MV-4-11 (cell line): ENCODE results near the gene PTPN4.
"Not testable (repeated sequence)": the region's sequence is repeated elsewhere in the genome, so short reads cannot be mapped to it uniquely, and the experiment has no call there.

Experiments
- DNase-seq: peaks from one replicate; lab custom pipeline; 2025; lab: John Stamatoyannopoulos, UW

Gene PTPN4

DNA sequence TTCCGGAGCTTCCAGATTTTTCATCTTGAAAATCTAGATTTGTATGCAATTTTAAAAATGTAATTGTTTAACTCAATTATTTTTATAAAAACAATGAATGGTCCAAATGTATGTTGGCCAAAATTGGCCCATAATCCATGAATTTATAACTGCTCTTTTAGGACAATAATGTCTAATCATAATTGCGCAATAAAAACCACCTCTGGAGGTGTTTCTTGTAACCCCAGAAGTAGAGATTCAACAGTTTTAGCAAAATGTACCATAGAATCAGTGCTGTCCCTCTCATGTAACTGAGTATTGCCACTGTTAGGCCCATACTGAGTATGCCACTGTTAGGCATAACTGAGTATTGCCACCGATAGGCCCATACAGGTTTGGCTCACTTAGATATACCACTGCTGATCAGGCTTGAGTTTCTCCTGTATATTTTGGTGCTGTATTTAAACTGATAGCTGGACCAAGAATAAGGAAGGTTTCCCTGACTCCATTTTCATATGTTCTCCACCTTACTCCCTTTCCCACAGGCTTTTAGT, 182.3 kb downstream of the PTPN4 start:
- no peak for DNase-seq

DNA sequence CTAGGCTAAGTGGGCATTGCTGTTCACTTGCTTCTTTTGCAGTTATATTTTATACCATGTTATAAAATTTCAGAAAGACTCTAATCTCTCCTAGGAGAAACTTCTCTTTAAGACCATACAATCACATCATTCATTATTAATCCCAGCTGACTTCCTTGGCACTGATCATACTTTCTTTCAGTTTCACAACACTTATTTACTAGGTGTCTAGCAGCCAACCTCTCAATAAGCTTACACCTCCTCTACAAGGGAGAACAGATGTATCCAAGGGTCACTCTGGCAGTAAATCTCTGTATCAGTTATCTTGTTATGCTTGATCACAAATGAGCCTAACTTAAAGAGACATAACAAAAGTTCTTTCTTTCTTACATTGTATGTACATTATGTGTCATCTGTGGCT, 183.3 kb downstream of the PTPN4 start:
- no peak for DNase-seq

DNA sequence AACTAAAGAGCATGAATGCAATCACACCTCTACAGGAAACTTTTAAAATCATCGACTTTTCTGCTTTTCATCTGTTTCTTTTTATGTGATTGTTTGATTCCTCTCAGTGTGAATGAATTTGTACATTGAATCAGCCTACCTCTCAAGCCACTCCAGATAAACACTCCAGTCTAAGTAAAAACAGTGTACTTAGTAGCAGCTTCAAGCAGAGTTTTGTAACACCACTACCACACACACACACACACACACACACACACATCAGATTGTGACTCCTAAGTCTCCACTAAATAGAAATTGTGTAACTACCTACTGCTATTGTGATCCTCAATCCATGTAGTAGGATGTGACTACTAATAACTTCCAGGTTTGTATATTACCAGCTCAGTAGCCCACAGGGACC, 187.8 kb downstream of the PTPN4 start:
- no peak for DNase-seq

DNA sequence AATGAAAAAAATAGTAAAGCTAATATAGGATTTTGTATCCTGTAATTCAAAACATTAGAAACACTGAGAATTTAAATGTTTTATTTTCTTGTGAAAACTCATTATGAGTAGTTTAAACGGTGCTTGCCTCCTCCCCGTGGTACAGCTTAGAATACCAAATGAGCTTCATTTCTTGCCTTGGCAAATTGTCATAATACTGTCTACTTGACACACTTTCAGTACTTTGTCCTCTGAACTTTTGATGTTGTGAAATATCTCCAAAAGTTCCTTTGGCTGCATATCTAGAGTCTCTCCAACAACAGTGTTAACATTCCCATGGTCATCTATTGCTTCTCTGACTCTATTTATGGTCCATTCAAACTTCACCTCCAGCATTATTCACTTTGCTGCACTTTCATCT, 191.2 kb downstream of the PTPN4 start:
- no peak for DNase-seq

DNA sequence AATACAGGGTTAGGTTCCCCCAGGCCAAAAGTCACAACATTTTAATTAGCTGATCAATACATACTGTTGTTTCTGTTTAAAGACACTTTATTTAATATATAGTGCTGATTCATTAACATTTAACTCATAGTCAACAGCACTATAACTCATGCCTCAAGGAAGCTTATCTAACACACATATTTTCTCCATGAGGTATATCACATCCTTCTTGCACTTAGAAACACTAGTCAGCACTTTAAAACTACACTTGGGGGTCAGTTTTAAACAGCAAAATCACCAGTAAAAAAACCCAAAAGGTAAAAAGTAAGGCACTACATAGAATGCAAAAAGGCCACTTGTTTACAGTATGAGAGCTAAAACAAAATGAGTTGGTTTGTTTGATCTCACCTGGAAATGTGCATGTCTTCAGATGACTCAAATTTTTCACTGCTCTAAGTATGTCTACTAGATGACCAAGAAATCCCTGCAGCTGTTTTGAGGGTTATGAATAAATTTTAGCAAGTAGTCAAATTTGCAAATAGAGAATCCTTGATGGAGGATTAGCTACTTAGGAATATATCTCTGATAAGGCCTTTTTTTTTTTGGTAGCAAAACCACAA, 199.0 kb downstream of the PTPN4 start:
- no peak for DNase-seq

DNA sequence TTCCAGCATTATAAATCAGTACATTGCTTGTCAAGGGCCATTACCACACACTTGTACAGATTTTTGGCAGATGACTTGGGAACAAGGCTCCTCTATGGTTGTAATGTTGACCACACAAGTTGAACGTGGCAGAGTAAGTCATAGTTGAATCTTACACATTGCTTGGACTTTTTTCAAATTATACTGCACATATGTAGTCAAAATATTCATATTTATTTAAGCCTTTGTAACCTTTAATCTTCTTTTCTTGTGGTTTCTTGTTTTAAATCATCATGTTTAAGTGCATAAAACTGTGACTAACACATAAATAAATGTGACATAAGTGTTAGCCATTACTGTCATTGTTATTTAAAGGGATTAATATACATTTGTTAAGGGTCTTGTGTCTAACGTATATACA, 201.1 kb downstream of the PTPN4 start:
- DNase-seq = no peak

DNA sequence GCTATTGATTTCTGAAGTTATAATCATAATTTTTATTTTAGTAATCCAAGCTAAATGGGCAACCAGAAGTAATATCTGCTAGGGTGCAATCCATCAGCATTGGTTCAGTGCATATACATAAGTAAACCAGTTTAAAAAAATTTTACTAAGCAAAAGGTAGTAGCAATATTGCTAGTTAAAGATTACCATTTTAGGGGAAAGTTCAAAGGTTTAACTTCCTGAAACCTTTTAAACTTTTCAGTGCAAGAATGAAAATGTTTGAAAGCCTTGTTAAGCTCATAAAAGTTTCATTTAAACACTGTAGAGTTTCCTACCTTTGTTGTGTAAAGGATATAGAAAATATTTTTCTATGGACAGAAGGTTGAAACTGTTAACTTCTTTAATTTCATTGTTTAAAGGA, 222.2 kb downstream of the PTPN4 start:
- DNase-seq = no peak

DNA sequence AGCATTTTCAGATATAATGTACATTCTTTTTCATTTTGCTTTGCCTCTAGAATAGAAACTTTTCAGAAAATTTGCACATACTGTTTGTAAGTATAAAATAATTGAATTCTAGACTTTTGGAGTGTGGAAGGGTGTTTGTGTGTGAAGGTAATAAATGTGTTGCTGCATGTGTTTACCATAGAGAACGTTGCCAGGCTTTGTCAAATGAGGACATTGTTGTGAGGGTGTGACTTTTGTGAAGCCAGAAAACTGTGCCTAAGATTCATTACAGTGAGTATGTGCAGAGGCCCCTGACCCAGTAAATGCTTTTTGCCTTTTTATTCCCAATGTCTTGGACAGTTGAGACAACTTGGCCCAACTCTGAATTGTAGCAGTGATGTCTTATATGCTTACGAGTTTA, 222.8 kb downstream of the PTPN4 start:
- DNase-seq = no peak

DNA sequence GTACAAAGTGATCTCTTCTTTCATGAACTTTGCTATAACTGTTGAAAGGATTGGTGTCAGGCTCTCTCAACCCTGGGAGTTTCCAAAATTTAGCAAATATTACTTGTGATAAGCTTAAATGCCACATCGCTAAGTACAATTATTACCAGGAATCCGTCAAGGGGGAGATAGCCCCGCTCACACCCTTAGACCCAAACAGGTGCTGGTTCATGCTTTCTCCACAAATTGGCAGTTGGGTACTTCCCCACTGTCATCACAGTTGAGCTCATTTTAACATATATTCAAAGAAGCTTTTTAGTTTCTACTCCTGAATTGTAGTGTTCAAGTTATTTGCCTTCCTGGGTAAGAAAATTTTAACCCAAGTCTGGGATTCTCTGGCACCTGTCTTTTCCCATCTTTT, 223.4 kb downstream of the PTPN4 start:
- no peak for DNase-seq

DNA sequence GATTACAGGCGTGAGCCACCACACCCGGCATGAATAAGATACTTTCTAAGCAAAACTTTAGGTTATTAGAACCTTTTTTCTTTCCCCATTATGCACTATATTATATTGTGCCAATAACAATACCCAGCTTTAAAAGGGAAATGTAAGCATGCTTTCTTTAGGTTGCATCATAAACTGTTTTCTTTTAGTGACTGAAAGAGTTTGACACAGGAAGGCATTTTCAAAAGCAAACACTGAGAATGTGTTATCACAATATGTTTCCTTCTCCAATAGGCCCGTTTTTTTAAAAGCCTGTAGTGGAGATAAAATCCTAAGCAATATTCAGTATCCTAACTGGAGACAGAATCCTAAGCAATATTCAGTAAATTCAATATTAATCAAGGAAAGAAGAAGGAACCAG, 236.4 kb downstream of the PTPN4 start:
- no peak for DNase-seq

DNA sequence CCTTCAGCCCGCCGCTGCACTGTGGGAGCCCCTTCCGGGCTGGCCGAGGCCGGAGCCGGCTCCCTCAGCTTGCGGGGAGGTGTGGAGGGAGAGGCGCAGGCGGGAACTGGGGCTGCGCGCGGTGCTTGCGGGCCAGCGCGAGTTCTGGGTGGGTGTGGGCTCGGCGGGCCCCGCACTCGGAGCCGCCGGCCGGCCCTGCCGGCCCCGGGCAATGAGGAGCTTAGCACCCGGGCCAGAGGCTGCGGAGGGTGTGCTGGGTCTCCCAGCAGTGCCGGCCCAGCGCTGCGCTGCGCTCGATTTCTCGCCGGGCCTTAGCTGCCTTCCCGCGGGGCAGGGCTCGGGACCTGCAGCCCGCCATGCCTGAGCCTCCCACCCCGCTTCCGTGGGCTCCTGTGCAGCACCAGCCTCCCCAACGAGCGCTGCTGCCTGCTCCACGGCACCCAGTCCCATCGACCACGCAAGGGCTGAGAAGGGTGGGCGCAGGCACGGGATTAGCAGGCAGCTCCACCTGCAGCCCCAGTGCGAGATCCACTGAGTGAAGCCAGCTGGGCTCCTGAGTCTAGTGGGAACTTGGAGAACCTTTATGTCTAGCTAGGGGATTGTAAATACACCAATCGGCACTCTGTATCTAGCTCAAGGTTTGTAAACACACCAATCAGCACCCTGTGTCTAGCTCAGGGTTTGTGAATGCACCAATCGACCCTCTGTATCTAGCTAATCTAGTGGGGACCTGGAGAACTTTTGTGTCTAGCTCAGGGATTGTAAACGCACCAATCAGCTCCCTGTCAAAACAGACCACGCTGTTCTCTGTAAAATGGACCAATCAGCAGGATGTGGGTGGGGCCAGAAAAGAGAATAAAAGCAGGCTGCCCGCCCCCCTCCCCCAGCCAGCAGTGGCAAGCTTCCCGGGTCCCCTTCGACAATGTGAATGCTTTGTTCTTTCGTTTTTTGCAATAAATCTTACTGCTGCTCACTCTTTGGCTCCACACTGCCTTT, 237.5 kb downstream of the PTPN4 start:
- DNase-seq = not testable (repeated sequence)

DNA sequence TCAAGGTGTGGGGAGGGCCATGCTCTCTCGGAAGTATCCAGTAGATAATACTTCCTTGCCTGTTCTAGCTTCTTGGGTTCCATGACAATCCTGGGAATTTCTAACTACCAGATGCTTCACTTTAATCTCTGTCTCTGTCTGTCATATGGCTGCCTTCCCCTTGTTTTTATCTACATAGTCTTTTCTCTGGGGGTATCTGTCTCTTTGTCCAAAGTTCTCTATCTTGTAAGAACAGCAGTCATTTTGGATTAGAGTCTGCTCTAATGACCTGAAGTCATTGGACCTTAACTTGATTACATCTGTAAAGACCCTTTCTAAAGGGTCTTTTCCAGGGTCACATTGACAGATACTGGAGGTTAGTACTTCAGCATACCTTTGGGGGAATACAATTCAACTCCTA, 241.7 kb downstream of the PTPN4 start:
- DNase-seq = no peak

DNA sequence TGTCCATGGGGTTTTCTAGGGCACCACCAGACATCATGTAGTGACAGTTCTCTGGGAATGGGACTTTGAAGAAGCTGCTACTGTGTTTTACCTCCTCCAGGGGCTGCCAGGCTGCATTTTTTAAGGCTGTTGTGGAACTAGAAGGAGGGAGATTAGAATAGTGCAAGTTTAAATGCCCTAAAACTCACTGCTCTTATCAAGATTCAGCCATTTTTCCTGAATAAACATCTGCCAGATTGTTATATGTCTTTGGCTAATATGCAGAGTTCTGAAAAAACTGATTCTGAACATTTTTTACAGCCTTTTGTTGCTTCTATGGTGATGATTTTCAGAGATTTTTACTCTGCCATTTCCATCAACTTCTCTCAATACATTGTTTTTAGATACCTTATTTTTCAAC, 244.5 kb downstream of the PTPN4 start:
- no peak for DNase-seq

DNA sequence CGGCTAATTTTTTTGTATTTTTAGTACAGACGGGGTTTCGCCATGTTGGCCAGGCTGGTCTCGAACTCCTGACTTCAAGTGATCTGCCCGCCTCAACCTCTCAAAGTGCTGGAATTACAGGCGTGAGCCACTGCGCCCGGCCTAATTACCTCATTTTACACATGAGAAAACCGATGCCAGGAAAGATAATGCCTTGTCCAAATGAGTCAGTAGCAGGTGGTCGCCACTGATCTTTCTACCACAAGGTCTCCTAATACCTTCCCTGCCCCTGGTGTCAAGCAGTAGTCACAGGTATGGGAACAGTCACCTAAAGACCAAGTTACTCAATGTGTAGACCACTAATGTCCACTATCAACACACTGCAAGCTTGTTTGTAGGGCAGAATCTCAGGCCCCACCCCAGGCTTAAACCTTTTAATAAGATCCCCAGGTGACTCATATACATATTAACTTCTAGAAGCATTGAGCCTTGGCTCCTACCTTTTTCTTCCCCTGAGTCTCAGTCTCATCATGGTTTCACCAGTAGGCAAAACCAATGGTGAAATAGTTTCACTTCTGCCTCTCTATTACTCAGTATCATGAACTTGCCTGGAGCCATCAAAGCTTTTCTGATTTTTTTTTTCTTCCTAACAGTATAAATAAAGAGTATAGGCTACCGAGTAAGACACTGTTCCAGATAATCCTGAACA, 246.3 kb downstream of the PTPN4 start:
- DNase-seq = peak; percentile 70

DNA sequence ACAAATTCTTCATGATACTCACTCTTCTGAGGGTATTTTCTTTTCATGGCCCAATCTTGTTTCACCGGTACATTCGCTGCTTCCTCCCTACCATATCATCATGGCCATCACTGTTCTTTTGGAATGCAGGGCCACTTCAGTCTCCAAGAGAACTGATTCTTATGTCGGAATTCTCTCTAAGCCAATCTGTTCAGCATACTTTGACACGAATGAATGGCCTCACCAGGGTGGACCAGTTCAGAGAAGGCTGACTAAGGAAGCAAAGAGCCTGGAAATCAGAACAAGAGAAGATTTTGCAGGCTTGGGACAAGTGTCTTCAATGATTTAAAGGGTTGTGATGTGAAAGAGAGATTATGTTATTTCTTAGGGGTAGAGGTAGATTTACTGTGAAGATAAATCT, 248.1 kb downstream of the PTPN4 start:
- no peak for DNase-seq

DNA sequence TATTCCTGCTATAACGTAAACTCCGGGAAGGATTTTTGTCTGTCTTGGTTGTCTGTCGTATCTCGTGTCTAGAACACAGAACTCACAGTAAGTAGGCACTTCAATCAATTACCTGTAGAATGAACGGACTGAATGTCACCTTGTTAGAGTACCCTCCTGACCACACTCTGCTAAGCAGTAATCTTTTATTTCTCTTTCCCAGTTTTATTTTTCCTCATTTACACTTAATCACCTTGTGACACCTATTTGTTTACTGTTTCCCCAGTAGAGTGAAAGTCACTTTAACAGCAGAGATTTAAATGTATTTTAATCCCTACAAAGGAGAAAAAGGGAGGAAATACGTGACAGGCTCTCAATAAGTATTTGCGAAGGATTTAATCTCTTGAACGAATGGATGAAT, 252.6 kb downstream of the PTPN4 start:
- no peak for DNase-seq

DNA sequence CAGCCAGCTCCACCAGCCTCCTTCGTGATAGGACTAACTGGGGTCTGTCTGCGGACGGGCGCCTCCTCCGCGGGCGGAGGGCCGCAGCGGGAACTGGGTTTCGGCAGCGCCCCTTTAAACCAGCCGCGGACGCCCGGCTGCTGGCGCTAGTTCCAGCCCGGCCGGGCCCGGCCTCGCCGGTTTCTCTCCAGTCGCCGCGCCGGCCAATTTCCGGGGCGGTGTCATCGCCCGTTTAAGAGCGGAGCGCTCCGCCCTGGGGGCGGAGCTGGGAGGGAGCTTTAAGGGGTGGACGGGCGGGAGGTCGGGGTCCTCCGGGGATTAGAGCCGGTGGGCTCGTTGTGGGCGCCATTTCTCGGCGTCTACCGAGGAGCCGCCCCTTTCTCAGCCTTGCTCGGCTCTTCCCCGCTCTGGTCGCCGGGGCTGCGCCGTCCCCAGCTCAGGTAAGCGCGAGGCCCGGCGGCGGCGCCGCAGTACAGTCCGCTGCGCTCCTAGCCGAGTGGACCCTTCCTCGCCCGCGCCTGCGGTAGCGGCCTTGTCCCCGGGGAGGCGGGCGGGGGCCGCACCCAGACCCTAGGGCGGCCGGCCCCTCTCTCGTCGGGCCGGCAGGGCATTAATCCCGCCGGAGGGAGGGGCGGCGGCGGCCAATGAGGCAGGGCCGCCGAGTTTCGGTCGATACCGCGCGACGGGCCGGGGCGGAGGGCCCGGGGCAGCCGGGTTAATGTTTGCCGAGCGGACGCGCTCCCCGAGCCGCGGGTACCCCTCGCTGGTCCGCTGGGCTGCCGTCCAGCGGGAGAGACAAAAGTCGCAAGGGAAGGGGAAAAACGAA, 253.3 kb downstream of the PTPN4 start, which contains the start of gene EPB41L5:
TSS of gene EPB41L5 (plus strand) at position 307 of the 826 bp plus-strand sequence. CDS start 6,008 bp downstream, outside the sequence.
- DNase-seq = peak; percentile 79

DNA sequence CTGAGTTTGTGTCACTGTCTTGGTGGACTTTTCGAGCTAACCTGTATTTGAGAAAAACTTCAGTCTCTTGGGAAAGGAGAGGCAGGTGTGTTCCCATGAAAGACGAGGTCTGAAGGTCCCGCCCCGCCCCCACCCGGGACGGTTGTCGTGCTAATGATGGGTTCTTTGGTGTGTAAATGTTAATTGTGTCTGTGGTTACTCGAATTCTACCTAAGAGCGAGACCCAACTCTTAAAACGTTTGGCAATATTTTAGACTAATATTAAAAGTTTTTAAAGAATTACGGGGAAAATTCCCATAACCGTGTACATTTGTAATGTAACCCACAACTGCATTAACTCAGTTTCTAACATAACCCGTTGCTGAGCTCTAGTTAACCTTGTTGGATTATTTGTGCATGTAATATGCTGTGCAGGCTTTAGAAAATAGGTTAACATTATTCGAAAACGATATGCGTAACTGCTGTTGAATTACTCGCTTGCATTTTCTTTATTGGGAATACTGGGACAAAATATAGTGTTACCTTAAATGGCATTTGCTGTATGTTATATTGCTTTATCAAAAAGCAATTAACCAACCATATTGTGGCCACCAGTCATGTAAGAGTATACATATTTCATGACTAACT, 254.0 kb downstream of the PTPN4 start:
- DNase-seq = no peak

DNA sequence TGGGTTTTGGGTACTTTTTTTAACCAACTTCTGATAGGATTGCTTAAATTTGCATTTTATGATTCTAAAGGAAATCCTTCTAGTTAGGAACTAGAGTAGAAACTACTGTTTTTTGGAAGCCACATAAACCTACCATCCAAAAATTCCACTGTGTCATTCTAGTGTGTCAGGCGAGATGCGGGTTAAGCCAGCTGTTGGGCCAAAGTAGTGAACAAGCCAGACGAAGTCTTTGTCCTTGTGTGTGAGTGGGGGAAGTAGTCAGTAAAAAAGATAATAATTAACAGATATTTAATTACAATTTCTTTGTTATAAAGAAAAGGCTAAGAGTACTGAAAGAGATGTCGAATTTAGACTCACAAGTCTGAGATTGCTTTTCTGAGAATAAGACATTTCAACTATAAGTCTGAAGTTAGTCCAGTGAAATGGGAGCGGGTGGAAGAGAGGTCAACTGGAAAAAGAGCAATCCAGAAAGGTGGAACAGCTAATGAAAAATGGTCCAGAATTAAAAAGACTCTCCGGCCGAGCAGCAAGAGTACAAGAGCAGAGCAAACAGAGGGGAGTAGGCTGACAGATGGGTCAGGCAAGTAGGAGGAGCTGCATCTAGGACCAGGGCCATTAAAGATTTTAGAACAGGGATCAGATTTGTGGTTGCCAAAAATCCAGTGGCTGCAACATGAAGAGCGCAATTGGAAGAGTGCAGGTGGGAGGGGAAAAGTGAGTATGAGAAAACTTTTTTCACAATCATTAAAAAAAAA, 254.7 kb downstream of the PTPN4 start:
- DNase-seq = no peak

DNA sequence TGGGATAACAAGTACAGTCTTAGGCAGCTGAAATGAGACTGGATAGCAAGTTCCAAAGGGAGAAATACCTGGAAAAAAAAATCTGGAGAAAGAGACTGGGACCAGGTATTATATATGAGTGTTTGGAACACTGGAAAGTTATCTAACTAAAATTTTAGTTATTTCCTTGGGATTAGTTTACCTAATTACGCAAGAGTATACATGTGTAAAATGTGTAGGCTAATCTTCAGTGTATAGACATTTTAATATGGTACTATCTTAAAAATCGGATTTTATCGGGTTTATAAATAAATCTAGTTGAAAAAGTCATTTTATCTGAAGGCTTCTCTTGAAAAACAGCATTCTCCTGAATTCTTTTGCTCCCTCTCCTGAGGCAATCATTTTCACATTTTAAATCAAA, 257.1 kb downstream of the PTPN4 start:
- DNase-seq = no peak
